HG02884 (cell line): Measurements from ENCODE around the gene JAKMIP2.
"Not testable (repeated sequence)": the region's sequence is repeated elsewhere in the genome, so short reads cannot be mapped to it uniquely, and the experiment has no call there.

Experiments
- ATAC-seq: cut with Tn5 transposase; IDR thresholded peaks from one replicate; pipeline ENCODE4 v1.9.1; 2021; ENCODE audit warnings: mild to moderate bottlenecking, moderate library complexity; ENCODE audit not compliant: unreplicated experiment

Gene JAKMIP2

DNA sequence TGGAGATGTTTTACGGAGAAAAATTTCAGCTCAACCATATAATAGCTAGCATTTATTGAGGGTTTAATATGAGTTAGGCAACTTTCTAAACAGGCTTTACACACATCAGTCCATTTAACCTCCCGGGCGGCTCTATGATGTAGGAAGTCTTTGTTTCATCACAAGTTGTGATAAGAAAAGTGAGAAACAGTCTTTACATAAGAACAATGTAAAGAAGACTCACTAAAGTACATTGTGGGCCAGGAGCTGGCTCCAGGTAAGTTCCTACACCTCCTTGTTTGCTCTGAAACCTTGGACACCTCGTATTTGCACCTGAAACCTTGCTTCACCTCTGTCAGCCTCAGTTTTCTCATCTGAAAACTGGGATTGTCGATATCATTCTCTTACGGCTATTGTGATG lies 116.1 kb downstream of the JAKMIP2 start:
- no peak for ATAC-seq

DNA sequence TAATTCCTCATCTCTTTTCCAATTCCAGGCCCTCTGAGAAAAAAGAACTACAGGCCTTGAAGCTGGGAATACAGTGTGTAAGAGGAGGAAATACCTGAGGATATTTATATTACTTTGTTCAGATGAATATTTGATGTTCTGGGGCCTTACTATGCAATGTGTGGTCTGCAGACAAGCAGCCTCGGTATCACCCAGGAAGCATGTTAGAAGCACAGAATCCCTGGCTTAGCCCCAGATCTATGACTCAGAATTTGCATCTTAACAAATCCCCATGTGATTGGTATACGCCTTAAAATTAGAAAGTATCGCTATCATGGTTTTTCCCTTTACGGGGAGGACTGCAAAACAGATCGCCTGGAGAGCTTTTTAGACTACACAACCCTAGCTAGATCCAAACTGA lies 121.0 kb downstream of the JAKMIP2 start:
- ATAC-seq = no peak

DNA sequence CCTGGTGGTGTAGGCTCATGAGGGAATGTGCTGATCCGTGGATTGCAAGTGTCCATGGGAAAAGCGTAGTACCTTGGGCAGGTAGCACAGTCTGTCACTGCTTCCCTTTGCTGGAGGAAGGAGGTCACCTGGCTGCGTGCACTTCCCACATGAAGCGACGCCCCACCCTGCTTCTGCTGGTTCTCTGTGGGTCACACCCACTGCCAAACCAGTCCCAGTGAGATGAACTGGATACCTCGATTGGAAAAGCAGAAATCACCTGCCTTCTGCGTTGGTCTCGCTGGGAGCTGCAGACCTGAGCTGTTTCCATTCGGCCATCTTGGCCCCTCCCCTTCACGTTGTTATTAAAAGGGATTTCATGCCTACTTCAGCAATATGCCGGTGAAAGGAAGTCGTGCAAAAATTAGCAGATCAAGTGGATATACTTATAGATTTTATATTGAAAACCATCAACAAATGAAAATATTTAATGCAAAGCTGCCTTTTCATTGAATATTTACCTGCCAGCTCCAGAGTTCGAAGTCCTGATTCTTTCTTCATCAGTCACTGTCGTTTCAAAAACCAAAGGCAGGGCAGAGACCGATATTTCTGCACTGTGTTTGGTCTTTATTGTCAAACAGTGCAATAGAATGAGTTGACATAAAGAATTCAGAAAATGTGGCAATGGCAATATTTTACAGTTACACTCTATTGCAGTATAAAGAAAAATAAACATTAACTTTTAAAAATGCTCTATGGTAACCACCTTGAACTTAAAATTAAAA lies 123.2 kb downstream of the JAKMIP2 start:
- no peak for ATAC-seq

DNA sequence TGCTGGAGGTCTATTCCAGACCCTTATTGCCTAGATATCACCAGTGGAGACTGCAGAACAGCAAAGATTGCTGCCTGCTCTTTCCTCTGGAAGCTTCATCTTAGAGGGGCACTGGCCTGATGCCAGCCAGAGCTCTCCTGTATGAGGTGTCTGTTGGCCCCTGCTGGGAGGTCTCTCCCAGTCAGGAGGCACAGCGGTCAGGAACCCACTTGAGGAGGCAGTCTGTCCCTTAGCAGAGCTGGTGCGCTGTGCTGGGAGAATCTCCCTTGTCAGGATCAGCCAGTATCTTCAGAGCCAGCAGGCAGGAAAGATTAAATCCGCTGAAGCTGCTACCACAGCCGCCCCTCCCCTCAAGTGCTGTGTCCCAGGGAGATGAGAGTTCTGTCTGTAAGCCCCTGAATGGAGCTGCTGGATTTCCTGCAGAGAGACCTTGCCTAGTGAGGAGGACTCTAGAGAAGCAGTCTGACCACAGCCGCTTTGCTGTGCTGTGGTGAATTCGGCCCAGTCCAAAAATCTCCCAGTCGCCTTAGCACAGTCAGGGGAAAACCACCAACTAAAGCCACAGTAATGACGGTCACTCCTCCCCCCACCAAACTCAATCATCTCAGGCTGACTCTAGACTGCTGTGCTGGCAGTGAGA lies 124.1 kb downstream of the JAKMIP2 start:
- peak; percentile 72 for ATAC-seq

GRCh38 chr5:147648597-147648996 lies 133.9 kb downstream of the JAKMIP2 start:
- ATAC-seq = no peak

- no peak for ATAC-seq
These were observed 137.3 kb downstream of the JAKMIP2 start for GRCh38 chr5:147645197-147645596.

DNA sequence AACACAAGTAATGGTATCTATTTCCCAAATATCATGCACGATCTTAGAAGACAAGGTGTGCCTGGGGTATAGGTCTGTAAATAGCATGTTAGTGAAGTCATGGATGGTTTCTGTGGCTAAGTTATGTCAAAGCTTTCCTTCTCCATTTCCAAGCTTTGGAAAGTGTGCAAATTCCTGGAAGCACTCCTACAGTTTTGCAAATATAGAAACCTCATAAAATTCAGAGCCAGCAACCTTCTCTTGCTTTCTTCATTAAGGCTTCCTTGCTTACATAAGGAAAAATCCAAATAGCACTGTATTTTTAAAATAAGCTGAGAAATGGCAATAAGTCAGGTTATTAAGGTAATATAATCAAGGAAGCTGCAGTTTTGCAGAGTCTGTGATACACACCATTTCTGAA lies 138.1 kb downstream of the JAKMIP2 start:
- ATAC-seq = no peak

DNA sequence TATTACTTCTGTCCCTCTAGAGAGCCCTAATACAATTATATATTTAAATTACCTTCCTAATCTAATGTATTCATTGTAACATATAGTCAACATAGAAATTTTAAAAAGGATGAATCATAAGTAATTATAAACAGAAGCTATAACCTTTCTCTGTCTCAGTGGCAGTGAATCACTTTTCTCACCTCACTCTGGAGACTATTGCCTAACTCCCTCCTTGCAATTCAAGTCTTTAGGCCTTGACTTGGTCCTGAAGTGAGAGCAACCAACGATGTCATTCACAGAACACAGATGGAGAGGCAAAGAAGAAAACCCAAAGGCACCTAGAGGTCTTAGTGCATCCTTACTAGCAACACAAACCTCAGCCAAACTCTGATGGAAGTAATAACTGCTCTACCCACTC lies 139.4 kb downstream of the JAKMIP2 start:
- no peak for ATAC-seq

DNA sequence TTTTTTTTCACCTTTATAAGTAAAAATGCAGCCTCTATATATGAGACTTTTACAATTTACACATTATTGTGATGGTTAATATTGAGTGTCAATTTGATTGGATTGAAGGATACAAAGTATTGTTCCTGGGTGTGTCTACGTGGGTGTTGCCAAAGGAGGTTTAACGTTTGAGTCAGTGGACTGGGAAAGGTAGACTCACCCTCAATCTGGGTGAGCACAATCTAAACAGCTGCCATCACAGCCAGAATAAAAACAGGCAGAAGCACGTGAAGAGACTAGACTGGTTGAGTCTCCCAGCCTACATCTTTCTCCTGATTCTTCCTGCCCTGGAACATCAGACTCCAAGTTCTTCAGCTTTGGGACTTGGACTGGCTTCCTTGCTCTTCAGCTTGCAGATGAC lies 139.9 kb downstream of the JAKMIP2 start:
- ATAC-seq = no peak

GRCh38 chr5:147639321-147639720 lies 143.2 kb downstream of the JAKMIP2 start:
- no peak for ATAC-seq

DNA sequence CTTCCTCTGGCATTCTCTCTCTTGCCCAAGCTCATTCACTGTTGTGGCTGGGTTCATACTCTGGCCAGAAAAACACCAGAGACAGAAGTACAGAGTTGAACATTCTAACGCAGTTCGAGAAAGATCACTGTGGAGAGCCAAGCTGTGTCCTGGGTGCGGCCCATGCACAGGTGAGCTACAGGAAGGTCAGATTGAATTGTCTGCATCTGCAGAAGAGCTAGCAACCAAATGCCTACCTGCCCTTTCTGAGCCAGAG lies 145.9 kb downstream of the JAKMIP2 start:
- ATAC-seq = no peak

- ATAC-seq = no peak
These were observed 146.4 kb downstream of the JAKMIP2 start for GRCh38 chr5:147635882-147636728.

- ATAC-seq = not testable (repeated sequence)
These were observed 147.1 kb downstream of the JAKMIP2 start for GRCh38 chr5:147635439-147635838.

DNA sequence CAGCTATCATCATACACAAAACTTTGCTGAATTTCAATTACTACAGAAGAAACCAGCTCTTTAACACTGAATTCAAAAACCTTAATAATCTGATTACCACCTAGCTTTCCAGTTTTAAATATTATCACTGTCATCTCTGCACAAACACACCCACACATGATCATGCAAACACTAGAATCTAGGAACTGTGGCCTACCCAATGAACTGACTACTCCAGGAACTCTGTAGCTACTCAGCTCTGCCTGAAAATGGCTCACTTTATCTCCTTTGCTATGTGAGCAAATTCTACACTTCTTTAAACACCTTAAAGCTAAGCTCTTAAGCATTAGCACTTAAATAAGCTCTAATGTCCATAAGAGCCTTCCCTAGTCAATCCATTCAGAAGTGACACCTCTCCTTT lies 149.4 kb downstream of the JAKMIP2 start:
- peak; percentile 52 for ATAC-seq

DNA sequence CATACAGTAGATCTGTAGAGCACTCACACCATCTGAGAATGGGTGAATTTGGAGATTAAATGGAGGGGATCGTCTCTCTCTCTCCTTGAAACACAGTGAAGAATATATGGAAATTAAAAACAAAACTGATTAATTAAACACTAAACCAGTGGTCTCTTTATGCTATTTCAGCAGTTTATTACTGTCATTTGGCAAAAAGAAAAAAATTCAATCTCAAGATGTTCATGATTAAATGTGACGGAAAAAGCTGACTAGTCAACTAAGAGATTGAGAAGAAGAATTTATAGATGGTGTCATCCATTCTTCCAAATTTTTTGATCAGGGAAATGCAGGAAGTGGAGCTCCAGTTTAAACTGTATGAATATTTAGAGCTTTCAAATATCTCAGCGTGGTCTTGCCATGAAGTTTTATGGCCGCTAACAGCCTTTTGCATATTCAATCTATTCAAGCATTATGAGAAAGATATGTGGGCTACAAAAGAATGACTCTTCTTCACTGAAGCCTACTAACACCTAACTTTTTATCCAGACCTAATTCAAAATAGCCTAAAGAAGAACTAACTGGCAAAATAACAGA lies 151.0 kb downstream of the JAKMIP2 start:
- no peak for ATAC-seq

GRCh38 chr5:147629196-147629595 lies 153.3 kb downstream of the JAKMIP2 start:
- no peak for ATAC-seq

- ATAC-seq = peak; percentile 92
These were observed 154.3 kb downstream of the JAKMIP2 start for GRCh38 chr5:147628058-147628895.

- ATAC-seq = no peak
These were observed 156.1 kb downstream of the JAKMIP2 start for GRCh38 chr5:147626464-147626863.

DNA sequence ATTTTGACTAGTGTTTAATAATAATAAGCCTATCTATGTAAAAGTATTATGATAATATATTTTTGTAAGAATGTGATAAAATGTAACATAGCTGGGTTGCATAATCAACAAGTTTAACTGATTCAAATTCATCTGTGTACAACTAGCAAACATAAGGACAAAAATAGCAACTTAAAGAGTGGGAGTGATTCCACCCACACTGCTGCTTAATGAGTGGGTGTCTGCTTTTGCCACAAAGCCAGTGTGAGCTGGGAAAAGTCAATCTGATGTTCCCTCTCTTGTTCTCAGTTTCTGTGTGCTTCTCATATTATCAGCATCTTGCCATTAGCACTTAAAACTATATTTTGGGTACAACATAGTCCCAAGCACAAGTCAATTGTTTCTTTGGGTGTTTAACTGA lies 161.5 kb downstream of the JAKMIP2 start:
- no peak for ATAC-seq

DNA sequence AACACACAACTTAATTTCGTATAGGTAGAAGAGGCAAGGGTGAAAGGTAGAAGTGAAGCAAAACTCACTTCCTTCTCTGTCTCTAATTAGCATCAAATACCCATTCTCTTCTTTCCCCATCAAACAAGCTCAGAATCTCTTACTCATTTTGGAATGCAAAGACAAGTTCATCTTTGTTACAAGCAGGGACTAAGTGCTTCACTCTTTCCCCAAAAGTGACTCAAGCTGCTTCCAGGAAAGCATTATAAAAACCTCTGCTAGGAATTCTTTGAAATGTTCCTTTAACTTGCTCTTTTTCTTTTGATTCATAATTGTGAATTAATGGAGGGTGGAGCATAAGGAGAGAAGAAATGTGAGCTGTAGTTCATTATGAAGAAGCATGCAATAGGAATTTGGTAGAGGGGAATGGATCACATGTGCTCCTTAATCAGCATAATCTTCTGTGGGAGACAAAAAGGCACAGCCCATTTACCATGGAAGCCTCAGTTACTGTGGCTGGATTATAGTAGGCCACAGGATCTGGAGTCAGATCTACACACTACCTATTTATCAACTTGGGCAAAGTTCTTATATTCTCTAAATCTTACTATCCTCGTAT lies 163.1 kb downstream of the JAKMIP2 start:
- ATAC-seq = no peak
